Karpas-422 (cell line): ENCODE measurements around the gene EFR3B. TPM values are rescaled to one million over a fixed set of nuclear protein-coding genes. Genes with fewer than 3 reads are reported as not detected.
"Not testable (repeated sequence)": the region's sequence is repeated elsewhere in the genome, so short reads cannot be mapped to it uniquely, and the experiment has no call there.

Experiments
- DNase-seq: peaks from one replicate; pipeline ENCODE4 v3.0.0-alpha.2; 2015
- H2AFZ ChIP-seq: fragments of 200-600 bp; sonication (generic); 2 replicates; pipeline ENCODE4 v1.6.1; 2014; ENCODE audit warnings: antibody characterized with exemption, low read length, mixed read lengths
- H3K27ac ChIP-seq: fragments of 200-600 bp; sonication (generic); 2 replicates; pipeline ENCODE4 v1.5.1; 2014; ENCODE audit warnings: mild to moderate bottlenecking, low read length, moderate library complexity
- H3K27me3 ChIP-seq: fragments of 200-600 bp; sonication (generic); 2 replicates; pipeline ENCODE4 v1.6.1; 2014; ENCODE audit warnings: low read length, mixed read lengths
- H3K36me3 ChIP-seq: fragments of 200-600 bp; sonication (generic); 2 replicates; pipeline ENCODE4 v1.6.1; 2014; ENCODE audit warnings: low read length, mixed read lengths; ENCODE audit not compliant: insufficient read depth
- H3K4me1 ChIP-seq: fragments of 200-600 bp; sonication (generic); 2 replicates; pipeline ENCODE4 v1.6.1; 2014; ENCODE audit warnings: mild to moderate bottlenecking, low read length, mixed read lengths
- H3K4me2 ChIP-seq: fragments of 200-600 bp; sonication (generic); 2 replicates; pipeline ENCODE4 v1.6.1; 2014; ENCODE audit warnings: low read length, low read depth, mild to moderate bottlenecking; ENCODE audit not compliant: poor library complexity, severe bottlenecking
- H3K4me3 ChIP-seq: fragments of 200-600 bp; sonication (generic); 2 replicates; pipeline ENCODE4 v1.5.1; 2014; ENCODE audit warnings: mild to moderate bottlenecking, antibody characterized with exemption, low read length, mixed read lengths
- H3K79me2 ChIP-seq: fragments of 200-600 bp; sonication (generic); 2 replicates; pipeline ENCODE4 v1.6.1; 2014; ENCODE audit warnings: mild to moderate bottlenecking, low read length, mixed read lengths
- H3K9ac ChIP-seq: fragments of 200-600 bp; sonication (generic); 2 replicates; pipeline ENCODE4 v1.6.0; 2014; ENCODE audit warnings: low read length
- H3K9me2 ChIP-seq: fragments of 200-600 bp; sonication (generic), shearing (Covaris generic); replicated peaks from 2 replicates; pipeline ENCODE4 v1.6.0; 2014; ENCODE audit warnings: mild to moderate bottlenecking, low read length, moderate library complexity; ENCODE audit not compliant: insufficient read depth
- H3K9me3 ChIP-seq: fragments of 300-700, 200-600 bp; sonication (generic); 2 replicates; pipeline ENCODE4 v1.6.1; 2014; ENCODE audit warnings: low read length, mixed read lengths
- H4K20me1 ChIP-seq: fragments of 200-600 bp; sonication (generic); 2 replicates; pipeline ENCODE4 v1.6.1; 2014; ENCODE audit warnings: mild to moderate bottlenecking, antibody characterized with exemption, low read length, low read depth; ENCODE audit not compliant: insufficient read depth
- total RNA-seq: library from RNA; depleted of rRNA; stranded (reverse); fragments of >200 nt; shearing (Covaris generic); gene quantifications from 2 replicates; pipeline ENCODE4 v1.2.3, GENCODE V29; 2014; ENCODE audit warnings: low replicate concordance

Gene EFR3B
- total RNA-seq, 1 experiment from 2014 or later, result 0.22 TPM

- Histone ChIP-seq H3K27ac (no peak overlapping the region), H4K20me1 (0 out of 2 replicates have a peak, but pooled peaks cover 4% of the 10 kb centered on the region), H3K9ac (no peak overlapping the region), H3K9me3 (no peaks in the 10 kb centered on the region), H3K27me3 (no peaks in the 10 kb centered on the region), H3K4me2 (no peak overlapping the region), H3K36me3 (no peaks in the 10 kb centered on the region), H3K79me2 (no peaks in the 10 kb centered on the region), H3K9me2 (no peaks in the 10 kb centered on the region), H3K4me1 (no peaks in the 10 kb centered on the region), H2AFZ (no peak overlapping the region), H3K4me3 (no peak overlapping the region)
- no peak for DNase-seq
Observed at GRCh38 chr2:25158096-25158852, 116.4 kb downstream of the EFR3B start.

- H3K4me2 ChIP-seq, result no peak overlapping the region
- H3K79me2 ChIP-seq, result no peaks in the 10 kb centered on the region
- 0 out of 2 replicates have a peak, but pooled peaks cover 4% of the 10 kb centered on the region for H4K20me1 ChIP-seq
- no peaks in the 10 kb centered on the region for H3K9me3 ChIP-seq
- no peaks in the 10 kb centered on the region for H3K36me3 ChIP-seq
- no peaks in the 10 kb centered on the region for H3K9me2 ChIP-seq
- H3K27ac ChIP-seq, result no peak overlapping the region
- no peaks in the 10 kb centered on the region for H3K27me3 ChIP-seq
- no peak overlapping the region for H3K9ac ChIP-seq
- no peak for DNase-seq
- H3K4me3 ChIP-seq, result no peak overlapping the region
- no peaks in the 10 kb centered on the region for H3K4me1 ChIP-seq
- no peak overlapping the region for H2AFZ ChIP-seq
Observed at GRCh38 chr2:25159949-25160348, 118.1 kb downstream of the EFR3B start.

GRCh38 chr2:25160376-25160775 lies 118.5 kb downstream of the EFR3B start:
- no peaks in the 10 kb centered on the region for H3K79me2 ChIP-seq
- H2AFZ ChIP-seq, result no peak overlapping the region
- no peak overlapping the region for H3K9ac ChIP-seq
- no peaks in the 10 kb centered on the region for H3K36me3 ChIP-seq
- H4K20me1 ChIP-seq, result 0 out of 2 replicates have a peak, but pooled peaks cover 4% of the 10 kb centered on the region
- no peaks in the 10 kb centered on the region for H3K9me3 ChIP-seq
- no peak overlapping the region for H3K4me3 ChIP-seq
- no peaks in the 10 kb centered on the region for H3K27me3 ChIP-seq
- no peak for DNase-seq
- H3K27ac ChIP-seq, result no peak overlapping the region
- no peaks in the 10 kb centered on the region for H3K9me2 ChIP-seq
- no peak overlapping the region for H3K4me2 ChIP-seq
- peaks cover 3% of the 10 kb centered on the region for H3K4me1 ChIP-seq

GRCh38 chr2:25161055-25161781 lies 119.3 kb downstream of the EFR3B start:
- Histone ChIP-seq H3K27ac (no peak overlapping the region), H3K4me2 (no peak overlapping the region), H3K79me2 (no peaks in the 10 kb centered on the region), H3K9me2 (no peaks in the 10 kb centered on the region), H2AFZ (no peak overlapping the region), H3K36me3 (no peaks in the 10 kb centered on the region), H4K20me1 (0 out of 2 replicates have a peak, but pooled peaks cover 4% of the 10 kb centered on the region), H3K9me3 (no peaks in the 10 kb centered on the region), H3K4me1 (peaks cover 10% of the 10 kb centered on the region), H3K4me3 (no peak overlapping the region), H3K27me3 (no peaks in the 10 kb centered on the region), H3K9ac (no peak overlapping the region)
- no peak for DNase-seq

- not testable (repeated sequence) for DNase-seq, H3K9me2 ChIP-seq, H3K9me3 ChIP-seq, H3K9ac ChIP-seq, H2AFZ ChIP-seq, H3K36me3 ChIP-seq, H3K27ac ChIP-seq, H3K27me3 ChIP-seq, H4K20me1 ChIP-seq, H3K79me2 ChIP-seq, H3K4me3 ChIP-seq, H3K4me2 ChIP-seq
- peaks cover 12% of the 10 kb centered on the region for H3K4me1 ChIP-seq
Observed at GRCh38 chr2:25162061-25162460, 120.2 kb downstream of the EFR3B start.

- no peak overlapping the region for H3K4me3 ChIP-seq
- DNase-seq, result no peak
- H3K4me1 ChIP-seq, result peaks cover 12% of the 10 kb centered on the region
Observed at GRCh38 chr2:25164561-25164960, 122.7 kb downstream of the EFR3B start.

GRCh38 chr2:25165992-25166875 lies 124.4 kb downstream of the EFR3B start:
- Histone ChIP-seq H3K27me3 (no peaks in the 10 kb centered on the region), H3K4me1 (peaks cover 12% of the 10 kb centered on the region), H3K9ac (no peak overlapping the region), H3K9me3 (no peaks in the 10 kb centered on the region), H3K9me2 (no peaks in the 10 kb centered on the region), H3K4me3 (no peak overlapping the region), H3K36me3 (no peaks in the 10 kb centered on the region), H3K79me2 (no peaks in the 10 kb centered on the region), H3K4me2 (peak overlapping the region; percentile 49), H2AFZ (no peak overlapping the region), H4K20me1 (0 out of 2 replicates have a peak, but pooled peaks cover 4% of the 10 kb centered on the region), H3K27ac (no peak overlapping the region)
- DNase-seq, result peak; percentile 93

More at GRCh38 chr2:25164561-25164960, 122.7 kb downstream of the EFR3B start:
- Histone ChIP-seq H4K20me1 (0 out of 2 replicates have a peak, but pooled peaks cover 4% of the 10 kb centered on the region), H3K36me3 (no peaks in the 10 kb centered on the region), H3K79me2 (no peaks in the 10 kb centered on the region), H3K27me3 (no peaks in the 10 kb centered on the region), H3K9me2 (no peaks in the 10 kb centered on the region), H3K9ac (no peak overlapping the region), H3K27ac (no peak overlapping the region), H3K9me3 (no peaks in the 10 kb centered on the region), H2AFZ (no peak overlapping the region), H3K4me2 (no peak overlapping the region)
